GM12873 (cell line): ENCODE measurements around the gene FANCD2OS.

Experiments
- TF ChIP-seq, protein P1 (sequence below): IDR thresholded peaks from 2 replicates; pipeline ENCODE4 v1.5.1; 2012; ENCODE audit warnings: low read depth, mild to moderate bottlenecking, moderate library complexity, low read length, control low read depth; ENCODE audit not compliant: insufficient read depth; ENCODE audit errors: missing control alignments

FANCD2OS gene

DNA sequence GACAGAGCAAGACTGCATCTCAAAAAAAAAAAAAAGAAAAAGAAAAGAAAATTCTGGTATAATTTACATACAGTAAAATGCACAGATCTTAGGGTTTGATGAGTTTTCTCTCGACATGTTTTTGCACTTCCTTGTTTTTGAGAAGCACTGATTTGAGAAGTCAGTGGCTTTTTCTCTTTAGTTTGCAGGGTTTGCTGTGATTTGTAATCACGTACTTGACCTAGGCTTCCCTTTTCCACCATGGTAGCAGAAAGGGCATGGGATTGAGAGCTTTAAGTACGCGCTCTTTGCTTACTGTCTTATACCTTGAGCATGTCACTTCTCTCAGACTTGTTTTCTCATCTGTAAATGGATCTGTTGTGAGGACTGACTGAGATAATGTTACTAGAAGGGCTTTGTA lies 37.6 kb upstream of the FANCD2OS start:
- TF ChIP-seq, protein P1, sequence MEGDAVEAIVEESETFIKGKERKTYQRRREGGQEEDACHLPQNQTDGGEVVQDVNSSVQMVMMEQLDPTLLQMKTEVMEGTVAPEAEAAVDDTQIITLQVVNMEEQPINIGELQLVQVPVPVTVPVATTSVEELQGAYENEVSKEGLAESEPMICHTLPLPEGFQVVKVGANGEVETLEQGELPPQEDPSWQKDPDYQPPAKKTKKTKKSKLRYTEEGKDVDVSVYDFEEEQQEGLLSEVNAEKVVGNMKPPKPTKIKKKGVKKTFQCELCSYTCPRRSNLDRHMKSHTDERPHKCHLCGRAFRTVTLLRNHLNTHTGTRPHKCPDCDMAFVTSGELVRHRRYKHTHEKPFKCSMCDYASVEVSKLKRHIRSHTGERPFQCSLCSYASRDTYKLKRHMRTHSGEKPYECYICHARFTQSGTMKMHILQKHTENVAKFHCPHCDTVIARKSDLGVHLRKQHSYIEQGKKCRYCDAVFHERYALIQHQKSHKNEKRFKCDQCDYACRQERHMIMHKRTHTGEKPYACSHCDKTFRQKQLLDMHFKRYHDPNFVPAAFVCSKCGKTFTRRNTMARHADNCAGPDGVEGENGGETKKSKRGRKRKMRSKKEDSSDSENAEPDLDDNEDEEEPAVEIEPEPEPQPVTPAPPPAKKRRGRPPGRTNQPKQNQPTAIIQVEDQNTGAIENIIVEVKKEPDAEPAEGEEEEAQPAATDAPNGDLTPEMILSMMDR, result no peak

DNA sequence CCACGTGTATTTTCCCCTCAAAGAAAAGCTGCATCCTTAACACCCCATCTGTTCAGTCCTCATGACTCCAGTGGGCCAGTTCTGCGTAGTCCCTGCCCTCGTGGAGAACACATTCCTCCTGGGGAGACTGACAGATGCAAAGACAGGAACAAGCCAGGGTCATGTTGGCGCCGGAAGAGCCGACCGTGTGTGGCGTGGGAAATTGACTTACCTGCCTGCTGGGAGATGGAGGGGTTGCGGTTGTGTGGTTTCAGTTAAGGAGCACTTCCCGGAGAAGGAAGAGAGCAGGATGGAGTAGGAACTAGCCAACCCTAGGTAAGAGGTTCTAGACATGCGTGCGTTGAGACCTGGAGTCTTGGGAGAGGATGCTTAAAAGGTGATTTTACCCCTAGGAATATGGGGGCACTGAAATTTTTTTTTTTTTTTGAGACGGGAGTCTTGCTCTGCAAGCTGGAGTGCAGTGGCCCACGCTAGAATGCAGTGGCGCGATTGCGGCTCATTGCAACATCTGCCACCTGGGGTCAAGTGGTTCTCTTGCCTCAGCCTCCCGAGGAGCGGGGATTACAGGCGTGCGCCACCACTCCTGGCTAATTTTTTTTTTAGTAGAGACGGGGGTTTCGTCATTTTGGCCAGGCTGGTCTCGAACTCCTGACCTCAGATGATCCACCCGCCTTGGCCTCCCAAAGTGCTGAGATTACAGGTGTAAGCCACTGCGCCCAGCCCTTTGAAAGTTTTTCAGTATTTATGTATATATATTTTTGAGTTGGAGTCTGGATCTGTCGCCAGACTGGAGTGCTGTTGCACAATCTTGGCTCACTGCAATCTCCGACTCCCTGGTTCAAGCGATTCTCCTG lies 34.9 kb upstream of the FANCD2OS start:
- TF ChIP-seq, protein P1, result no peak

DNA sequence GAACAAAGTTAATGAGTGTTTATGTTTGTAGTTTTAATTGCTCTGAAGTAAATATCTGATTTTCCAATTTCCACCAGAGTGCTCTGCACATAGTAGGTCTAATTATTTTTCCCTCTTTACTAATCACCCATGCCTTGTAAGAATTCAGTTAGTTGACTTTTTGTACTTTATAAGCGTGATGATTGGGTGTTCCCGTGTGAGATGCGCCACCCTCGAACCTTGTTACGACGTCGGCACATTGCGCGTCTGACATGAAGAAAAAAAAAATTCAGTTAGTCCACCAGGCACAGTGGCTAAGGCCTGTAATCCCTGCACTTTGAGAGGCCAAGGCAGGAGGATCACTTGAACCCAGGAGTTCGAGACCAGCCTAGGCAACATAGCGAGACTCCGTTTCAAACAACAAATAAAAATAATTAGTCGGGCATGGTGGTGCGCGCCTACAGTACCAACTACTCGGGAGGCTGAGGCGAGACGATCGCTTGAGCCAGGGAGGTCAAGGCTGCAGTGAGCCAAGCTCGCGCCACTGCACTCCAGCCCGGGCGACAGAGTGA lies 33.0 kb upstream of the FANCD2OS start:
- TF ChIP-seq, protein P1, result no peak

DNA sequence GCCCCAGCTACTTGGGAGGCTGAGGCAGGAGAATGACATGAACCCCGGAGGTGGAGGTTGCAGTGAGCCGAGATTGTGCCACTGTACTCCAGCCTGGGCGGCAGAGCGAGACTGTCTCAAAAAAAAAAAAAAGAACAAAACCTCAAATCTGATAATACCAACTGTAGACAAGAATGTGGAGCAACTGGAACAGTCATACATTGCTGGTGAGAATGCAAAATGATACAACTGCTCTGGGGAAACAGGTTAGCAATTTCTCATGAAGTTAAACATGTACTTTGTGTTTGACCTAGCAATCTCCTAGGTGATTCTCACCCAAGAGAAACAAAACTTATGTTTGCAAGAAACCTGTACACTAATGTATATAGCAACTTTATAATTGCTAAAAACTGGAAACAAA lies 29.1 kb upstream of the FANCD2OS start:
- TF ChIP-seq, protein P1, result no peak

DNA sequence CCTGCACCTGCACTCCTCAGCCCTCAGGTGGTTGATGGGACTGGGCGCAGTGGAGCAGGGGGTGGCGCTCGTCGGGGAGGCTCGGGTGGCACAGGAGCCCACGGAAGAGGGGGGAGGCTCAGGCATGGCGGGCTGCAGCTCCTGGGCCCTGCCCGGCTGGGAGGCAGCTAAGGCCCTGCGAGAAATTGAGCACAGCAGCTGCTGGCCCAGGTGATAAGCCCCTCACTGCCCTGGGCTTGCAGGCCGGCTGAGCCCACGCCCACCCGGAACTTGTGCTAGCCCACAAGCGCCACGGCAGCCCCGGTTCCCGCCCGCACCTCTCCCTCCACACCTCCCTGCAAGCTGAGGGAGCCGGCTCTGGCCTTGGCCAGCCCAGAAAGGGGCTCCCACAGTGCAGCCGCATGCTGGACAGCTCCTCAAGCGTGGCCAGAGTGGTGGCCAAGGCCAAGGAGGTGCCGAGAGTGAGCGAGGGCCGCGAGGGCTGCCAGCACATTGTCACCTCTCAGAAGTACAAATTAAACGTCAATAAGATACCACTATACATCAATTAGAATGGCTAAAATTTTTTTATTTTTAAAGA lies 28.5 kb upstream of the FANCD2OS start:
- TF ChIP-seq, protein P1, result no peak

DNA sequence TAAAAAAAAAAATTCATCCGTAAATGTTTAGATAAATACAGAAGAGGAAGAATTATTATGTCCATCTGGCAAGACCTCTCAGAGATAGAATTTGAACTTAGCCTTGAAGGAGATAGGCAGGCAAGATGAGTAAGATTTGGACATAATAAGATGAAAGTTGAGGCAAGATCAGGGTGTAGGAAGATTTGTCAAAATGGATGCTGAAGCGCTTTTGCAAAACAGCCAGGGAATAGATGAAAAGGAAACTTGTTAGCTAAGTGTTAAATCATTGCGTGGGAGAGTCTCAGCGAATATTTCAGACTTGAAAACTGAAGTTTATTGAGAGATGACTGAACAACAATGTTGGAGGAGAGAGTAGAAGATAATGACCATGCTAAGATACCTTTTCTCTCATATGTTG lies 14.7 kb upstream of the FANCD2OS start:
- TF ChIP-seq, protein P1, result no peak

DNA sequence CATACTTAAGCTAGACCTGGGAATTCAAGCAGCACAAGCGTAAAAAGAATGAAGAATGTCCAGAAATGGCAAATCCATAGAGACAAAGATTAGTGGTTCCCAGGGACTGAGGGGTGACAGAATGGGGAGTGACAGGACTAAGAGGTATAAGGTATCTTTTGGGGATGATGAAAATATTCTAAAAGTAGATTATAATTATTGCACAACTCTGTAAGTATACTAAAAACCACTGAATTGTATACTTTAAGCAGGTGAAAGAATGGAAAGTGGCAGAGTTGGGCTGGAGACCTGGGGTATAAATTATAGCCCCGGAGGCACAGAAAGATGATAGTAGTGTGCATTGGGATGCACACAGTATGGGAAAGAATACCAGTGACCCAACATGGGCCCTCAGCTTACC lies 13.0 kb upstream of the FANCD2OS start:
- TF ChIP-seq, protein P1, result no peak
